ENCODE data around the gene GUCD1.

The GUCD1 gene

DNA sequence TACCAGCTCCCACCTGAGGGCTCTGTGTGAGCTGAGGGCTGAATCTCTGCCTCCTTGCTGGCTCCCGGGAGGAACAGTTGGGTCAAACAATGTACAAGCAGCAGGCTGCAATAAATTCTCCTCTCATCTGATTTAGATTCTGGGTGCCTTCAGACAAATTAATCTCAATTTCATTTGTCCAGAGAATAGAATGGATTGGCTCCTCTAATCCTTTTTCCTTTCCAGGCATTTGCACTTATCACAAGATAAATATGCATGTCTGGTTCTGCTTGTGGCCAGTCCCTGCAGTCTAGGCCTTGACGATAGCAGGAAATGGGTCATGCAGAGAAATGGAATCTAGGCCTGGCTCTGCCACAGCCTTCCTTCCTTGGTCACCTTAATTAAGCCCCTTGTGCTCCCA, 31.1 kb downstream of the GUCD1 start:
- DNase-seq: no peak

DNA sequence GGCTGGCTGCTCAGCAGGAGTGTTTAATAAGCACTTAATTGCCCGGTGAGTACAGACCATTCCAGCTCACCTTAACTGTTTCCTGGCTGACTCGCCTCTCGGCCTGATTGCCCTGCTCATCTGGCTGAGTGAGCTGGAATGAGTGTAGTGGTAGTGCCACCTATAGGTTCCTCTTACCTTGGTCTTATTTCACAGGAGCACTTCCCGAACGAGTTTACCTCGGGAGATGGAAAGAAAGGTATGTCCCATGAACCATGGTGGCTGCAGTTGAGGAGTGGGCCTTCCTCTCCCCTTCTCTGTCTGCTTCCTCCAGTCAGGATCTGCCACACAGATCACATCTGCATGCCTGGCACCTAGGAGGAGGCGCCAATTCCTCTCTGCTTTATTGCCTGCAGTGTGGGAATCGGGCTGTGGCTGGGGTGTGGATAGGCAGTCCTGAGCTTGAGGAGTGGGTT, 33.1 kb downstream of the GUCD1 start:
- peak; percentile 46 for DNase-seq

DNA sequence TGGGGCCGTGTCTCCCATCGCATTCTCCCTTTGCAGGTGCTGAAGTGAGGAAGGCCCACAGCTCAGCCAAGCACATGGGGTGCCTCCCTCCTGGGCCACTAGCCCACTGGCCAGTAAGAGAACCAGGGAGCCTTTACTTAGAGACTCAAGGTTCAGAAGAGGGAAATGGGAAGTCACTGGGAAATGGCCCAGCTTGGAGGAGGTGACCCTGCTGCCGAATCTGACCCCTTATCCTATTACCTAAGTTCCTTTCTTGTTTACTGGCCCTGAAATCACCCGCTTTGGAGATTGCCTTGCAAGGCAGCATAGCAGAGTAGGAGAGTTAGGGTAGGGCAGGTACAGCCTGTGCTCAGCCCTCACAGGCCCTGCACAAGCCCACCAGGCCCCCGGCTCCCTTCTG, 35.4 kb downstream of the GUCD1 start:
- no peak for DNase-seq

DNA sequence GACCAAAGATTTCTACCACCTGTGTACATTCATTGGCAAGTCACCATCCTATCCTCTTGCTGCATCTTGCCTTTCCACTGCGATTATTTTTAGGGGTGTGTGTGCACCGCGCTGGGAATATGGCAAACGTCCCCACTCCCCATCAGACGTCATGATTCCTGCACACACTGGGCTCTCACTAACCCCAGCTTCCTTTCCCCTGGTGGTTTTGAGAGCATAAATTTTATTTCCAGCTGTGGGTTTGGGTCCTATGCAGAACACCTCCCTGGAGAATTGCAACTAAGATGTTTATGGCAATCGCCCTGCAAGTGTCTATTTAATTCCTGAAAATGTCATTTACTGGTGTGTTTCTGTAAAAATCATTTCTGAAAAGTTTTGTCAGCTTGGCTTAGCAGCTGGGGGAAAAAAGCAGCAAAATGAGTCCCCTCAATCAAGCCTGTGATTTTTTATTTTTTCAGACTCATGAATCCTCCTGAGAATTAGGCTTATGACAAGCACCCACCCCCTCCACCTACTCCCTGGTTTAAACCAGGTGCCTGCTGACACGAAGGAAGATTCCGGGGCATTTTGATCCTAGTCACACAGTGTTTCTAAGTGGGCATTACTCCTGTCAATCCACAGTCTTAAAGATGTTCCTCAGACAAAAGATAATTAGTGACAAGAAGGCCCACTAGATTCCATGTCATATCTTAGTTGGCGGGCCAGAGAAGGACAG, 36.0 kb downstream of the GUCD1 start:
- no peak for DNase-seq

DNA sequence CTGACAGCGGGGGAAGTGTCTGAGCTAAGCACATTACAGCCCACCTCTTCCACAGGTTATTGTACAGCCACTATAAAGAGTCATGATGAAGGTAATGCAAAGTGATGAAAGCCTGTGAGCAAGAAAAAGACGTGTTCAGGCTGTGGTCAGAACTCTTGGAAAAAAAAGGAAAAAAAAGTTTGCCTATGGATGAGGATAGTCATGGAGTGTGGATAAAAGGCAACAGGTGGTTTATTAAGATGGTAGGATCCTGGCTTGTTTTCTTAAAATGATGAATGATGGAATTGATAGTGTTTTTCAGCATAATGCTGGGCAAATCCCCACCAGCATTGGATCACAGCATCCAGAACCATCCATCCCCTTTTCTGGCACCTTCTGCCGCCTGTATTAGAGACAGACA, 36.7 kb downstream of the GUCD1 start:
- DNase-seq: no peak

DNA sequence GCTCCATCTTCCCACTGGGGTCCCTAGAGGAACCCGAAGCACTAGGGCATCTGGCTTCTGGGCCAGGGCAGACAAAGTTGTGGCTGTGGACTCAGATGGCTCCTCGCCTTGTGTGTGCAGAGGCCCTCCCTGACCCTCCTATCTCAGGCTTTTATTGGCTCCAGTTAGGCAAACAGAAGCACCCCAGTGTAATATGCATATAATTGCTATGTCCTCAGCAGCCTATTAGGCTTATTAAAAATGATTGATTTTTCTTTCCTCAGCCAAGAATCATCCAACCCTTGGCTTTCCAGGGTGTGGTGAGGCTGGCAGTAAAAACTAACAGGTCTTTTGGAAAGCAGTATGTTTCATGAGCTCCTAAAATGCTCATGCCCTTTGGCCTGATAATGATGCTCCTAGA, 37.5 kb downstream of the GUCD1 start:
- DNase-seq: no peak

DNA sequence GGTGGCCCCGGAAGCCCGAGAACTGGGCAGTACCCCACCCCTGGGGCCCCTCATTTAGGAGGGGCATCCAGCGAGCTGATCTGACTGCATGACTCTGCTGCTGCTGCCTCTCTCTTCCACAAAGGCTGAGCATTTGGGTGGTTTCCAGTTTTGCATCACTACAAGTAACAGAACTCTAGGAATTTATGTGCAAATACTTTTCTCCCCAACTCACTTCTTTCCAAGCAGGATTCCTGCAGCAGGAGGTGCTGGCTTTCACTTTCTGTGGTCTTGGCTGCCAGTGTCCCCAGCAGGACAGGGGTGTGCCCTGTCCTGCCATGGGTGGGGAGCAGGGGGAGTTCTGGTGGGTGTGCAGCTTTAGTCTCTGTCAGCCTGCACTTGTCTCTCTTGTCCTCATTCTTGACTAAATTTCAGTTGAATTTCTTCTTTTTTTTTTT, 38.6 kb downstream of the GUCD1 start:
- no peak for DNase-seq

DNA sequence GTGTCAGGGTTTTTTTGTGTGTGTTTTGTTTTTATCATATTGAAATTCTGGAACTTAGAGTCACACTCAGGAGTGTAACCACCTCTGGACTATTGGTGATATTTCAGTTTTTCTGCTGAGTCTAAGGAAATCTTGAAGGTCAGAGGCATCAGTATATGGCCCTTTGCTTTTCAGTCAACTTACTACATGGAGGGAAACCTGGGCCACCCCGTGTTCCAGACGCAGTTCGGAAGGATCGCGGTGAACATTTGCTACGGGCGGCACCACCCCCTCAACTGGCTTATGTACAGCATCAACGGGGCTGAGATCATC, 40.0 kb downstream of the GUCD1 start:
- no peak for DNase-seq

DNA sequence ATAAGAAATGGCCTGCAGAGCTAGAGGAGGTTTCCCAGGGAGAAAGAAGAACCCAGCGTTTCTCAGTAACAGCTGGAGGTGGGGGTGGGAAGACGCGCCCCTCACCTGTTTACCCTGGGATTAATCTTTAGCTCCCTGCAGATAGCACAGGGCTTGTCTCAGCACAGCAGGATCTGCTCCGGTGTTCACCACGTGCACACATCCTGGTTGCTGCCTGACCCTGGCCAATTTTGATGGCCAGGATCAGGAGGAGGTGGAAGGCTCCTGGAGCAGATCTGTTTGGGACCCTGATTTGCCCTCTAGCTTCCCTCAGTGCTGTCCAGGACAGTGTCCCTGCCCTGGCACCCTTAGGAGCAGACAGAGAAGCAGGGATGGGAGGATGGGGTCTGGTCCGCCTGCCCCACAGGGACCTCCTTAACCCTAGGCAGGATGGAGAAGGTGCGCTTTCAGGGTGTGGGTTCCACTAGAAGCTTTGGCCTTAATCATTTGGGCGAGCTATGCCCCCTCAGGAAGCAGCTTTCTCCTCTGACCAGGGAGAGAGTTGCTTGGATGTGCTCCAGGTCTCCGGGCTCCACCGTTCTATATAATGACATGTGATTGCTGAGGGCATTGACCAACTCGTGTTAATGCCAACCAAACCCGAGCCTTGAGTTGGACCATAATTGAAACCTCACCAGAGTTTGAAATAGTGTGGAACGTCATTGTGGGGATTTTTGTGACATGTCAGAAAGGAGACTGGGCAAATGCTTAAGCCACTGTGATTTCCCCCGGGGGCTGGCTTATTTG, 40.5 kb downstream of the GUCD1 start:
- DNase-seq: no peak

DNA sequence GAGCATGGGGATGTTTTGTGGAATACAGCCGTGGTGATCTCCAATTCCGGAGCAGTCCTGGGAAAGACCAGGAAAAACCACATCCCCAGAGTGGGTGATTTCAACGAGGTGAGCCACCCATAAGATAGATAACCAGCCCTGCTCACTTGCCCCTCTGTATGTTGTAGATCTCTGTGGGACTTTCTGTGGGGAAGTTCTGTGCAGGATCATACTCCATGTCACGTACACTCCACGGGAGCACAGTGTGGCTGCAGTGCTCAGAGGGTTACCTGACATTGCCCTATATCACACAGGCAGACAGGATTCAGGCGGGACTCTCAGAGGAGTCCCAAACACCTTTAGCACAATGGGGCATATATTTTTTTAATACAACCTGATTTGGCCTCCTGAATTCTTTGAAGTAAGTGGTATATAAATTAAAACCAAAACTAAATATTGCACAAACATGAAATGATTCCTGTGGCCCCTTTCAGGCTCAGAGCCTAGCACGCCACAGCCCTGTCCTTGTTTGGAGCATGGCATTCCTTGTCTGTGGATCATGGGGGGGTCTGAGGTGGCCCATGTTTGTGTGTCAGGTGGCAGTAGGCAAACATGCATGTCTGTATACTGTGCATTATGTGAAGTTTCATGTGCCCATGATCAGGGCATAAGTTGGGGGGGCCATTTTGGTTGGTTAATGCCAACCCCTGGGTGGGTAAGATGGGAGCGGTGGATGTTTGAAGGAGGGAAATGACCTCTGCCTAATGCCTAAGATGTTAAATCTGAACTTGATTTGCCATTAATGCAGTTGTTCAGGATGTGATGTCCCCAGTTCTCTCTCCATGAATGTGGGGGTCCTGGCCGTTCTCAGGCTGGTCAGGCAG, 41.3 kb downstream of the GUCD1 start:
- DNase-seq: no peak

DNA sequence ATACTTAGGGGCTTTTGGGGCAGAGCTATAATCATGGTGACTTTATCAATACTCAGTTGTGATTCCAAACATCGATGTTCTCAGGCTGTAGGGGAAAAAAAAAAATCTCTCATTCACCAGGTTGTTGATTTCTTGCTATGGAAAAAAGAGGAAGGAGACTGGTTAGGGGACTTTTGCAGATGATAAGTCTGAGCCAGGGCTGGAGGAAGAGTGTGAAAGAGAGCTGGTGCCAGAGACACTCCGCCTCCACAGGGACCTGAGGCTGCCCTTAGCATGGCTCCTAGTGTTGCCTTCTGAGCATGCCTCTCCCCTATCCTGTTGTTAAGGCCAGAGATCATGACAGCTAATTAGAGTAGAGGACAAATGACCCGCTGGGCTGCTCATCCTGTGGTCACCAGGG, 42.9 kb downstream of the GUCD1 start:
- DNase-seq: no peak

DNA sequence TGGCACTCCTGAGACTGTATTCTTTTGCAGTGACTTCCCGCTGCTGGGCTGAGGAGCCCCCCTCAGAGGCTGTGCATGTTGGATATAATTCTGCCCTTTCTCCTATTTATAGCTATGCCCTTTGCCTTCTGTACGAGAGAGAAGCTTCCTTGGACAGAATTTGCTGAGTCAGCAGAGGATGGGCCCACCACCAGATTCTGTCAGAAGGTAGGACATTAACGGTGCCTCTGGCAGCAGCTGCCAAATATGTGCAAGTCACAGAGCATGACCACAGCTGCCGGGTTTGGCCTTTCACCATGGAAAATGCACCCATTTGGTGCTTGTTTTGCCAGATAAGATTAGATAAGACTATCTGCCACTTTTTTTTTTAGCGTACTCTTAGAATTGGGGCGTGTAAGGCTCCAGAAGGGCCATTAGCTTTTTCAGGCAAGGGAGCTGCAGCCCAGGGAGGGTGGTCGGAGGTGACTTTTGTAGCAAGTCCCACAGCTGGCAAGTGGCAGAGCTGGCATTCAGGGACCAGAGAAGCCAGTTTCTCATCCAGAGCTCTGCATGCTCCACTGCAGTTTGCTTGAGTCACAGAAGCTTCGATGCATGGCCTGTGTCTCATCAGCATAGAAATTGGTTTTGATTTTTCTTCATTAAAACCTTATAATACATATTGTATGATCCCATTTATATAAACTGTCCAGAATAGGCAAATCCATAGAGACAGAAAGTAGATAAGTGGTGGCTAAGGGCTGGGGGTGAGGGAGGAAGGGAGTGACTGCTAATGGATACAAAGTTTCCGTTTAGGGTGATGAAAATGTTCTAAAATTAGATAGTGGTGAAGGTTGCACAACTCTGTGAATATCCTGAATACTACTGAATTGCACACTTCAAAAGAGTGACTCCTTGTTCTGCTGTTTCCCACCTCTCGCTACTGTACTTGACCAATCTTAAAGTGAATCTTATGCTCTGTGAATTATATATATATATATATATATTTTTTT, 44.0 kb downstream of the GUCD1 start:
- no peak for DNase-seq

DNA sequence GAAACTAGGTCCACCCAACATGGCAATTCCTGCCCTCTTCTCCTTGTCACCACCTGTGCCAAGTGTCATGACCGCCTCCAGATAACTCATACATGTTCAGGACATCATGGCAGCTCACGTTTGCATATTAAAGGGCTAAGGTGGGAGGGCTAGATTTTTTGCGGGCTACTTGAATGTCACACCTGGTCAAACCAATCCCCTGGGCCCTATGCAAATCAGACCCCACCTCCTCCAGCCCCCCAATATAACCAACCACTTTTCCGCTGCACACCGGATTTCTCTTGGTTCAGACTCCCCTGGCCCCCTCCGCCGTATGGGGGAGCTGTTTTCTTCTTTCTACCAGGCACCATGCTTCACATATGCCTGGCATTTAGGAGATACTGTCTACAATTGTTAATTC, 47.2 kb downstream of the GUCD1 start:
- DNase-seq: no peak

DNA sequence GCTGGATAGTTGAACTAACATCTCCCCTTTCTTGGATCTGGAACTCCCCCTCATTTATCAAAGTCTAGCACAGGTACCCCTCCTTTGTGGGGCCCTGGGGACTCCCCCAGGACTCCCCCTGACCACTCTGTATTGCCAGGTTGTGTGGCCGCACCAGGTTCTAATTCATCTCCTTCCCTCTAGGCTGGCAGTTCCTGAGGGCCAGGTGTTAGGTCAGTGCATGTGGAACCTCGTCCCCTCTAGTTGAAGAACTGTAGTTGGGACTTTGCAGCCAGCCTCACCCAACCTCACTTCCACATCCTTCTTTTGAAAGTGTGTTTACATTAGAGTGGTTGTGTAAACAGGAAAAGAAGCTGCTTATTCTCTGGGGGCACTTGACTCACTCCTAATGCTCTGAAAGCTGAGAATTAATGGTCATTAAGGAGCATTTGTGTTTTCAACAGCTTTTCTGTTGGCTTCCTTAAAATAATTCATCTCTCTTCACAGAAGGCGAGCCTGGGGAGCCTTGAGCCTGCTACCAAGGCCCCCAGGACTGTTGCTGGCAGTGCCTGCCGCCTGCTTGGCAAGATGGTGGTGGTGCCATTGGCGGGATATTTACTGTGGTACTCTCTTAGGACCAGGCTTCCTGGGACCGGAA, 48.0 kb downstream of the GUCD1 start:
- no peak for DNase-seq

DNA sequence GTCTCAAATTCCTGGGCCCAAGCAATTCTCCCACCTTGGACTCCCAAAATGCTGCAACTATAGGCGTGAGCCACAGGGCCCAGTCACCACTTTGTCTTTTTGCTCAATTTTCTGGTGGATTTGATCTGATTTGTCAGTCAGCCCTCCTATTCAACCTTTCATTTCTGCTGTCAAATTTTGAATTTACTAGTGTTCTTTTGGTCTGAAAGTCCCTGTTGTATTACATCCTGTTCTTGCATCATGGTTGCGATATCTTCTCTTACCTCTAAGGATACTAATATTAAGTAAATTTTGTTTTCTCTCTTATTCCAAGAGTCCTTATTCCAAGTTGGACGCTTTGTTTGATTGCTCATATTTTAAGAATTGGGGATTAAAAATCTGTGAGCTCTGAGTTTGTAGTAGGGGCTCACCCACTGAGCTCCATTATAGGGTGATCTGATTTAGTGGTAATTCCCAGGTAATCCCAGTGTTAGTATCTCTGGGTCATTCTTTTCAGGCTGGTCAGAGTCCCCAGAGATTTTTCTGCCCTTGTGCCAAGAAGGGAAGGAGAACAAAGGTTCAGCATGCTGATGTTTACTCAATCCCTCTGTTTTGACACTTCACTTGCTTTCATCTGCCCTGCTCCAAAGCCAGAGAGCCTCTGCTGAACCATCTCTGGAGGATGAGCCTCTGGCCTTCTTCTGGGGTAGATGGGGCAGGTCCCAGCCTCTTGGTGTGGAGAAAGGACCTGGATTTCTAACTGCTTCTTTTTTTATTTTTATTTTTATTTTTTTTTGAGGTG, 49.8 kb downstream of the GUCD1 start:
- DNase-seq: no peak

DNA sequence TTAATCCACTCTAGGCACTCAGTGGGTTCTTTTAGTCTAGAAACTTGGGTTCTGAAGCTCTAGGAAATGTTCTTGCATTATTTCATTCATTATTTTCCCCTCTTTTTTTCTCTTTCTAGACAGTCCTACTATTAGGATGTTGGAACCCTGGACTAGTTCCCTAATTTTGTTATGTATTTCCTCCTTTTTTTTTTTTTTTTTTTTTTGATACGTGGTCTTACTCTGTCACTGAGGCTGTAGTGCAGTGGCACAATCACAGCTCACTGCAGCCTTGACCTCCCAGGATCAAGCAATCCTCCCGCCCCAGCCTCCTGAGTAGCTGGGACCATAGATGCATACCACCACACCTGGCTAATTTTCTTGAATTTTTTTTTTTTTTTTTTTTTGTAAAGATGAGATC, 50.4 kb downstream of the GUCD1 start:
- no peak for DNase-seq

DNA sequence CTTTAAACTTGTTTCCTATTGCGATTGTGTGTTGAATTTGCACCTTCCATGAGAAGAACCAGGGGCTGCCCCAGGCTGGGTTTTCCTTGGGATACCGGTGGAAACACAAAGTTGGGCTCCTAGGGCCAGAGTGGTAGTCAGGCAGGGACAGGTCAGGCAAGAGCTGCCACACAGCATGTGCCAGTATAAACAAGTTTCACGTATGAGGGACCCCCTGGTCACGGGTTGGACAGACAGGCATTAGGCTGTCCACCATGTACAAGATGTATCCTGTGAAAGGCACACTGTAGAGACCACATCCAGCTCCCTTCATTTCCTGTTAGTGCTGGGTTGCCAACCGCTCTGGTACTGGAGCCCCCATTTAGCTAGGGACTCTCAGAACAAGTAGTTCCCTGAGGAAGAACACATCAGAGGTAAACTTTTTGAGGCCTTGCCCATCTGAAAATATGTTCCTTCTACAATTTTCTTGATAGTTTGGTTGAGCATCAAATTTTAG, 51.0 kb downstream of the GUCD1 start:
- no peak for DNase-seq

DNA sequence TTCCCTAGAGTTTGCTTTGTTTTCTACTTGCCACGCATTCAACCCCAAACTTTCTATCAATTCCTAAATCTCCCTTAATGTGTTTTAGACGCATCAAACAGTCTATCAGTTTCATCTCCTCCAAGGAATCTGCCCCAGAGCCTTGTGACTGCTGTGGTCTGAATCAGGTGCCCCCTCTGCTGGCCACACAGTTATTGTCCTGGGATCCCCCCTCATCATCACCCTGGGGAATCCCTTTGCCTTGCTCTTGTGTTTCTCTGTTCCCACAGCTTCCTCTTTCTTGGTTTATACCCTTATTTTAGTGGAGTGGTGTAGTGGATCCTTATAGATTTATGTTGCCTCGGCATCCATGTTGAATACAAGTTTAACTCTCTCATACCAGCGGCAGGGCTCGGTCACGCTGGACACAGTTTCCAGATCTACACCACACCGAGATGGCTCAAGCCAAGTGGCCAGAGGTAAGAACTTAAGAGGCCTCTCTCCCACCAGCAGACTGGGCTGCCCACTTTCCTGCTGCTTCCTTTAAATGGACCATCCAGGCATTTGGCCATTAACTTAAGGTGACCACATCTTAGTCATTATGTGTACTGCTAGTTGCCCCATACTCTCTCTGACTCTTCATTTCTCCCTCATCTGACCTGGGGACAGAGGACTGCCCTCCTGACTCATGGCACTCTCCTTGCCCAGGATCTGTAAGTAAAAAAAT, 51.6 kb downstream of the GUCD1 start:
- DNase-seq: peak; percentile 70

DNA sequence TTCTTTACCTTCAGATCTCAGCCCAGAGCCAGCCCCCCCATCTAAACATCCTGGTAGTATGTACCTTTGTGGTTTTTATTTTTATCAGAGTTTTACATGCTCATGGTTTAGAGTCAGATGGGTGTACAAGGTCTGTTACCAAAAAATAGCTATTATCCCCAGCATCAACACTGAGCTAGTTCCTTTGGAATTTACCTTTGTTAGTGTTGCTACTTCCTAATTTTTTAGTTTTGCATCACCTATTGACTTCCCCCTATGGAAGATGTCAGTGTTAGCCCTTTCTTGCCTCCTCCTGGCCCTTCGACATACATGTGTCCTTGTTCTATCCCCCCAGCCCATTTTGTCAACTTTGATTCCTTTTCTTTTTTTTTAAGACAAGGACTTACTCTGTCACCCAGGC, 52.4 kb downstream of the GUCD1 start:
- no peak for DNase-seq

DNA sequence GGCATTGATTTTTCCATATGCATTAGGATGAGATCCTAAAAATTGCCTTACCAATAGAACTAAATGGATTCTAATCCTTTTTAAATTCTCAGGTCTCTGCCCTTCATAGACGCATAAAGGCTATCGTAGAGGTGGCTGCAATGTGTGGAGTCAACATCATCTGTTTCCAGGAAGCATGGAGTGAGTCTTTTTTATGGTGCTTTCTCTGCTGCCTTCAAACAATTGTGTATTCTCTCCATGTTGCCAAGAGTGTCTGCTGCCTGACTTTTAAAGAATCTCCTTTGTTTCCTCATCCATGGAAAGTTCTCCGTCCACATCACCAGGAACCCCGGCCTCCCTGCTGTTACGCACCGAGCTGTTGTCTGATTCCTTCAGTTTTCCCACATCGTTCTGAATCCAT, 52.9 kb downstream of the GUCD1 start:
- no peak for DNase-seq
